Measurements from ENCODE around the gene SEMA4C.

DNA sequence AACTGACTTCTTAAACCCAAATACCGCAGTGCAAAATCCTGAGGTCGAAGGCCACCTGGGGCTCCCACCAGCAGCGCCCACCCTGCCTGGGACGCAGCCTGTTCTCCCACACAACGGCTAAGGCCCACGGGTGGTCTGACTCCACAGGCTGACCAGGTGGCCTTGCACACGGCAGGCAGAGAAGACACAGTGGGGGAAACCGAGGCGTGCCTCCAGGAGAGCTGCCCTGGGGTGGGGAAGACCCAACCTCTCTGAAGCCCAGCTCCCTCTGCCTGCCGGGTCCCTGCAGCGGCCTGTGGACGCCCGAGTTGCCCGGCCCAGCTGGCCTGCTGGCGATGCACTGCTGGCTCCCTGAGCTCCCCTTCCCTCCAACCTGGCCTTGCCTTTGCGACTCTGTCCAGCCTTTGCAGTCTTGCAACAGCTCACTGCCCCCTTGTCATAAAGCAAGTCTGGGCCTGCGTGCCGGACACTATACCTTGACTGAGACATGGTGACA lies 9.7 kb upstream of the SEMA4C start:
- TF ChIP-seq, protein P1, sequence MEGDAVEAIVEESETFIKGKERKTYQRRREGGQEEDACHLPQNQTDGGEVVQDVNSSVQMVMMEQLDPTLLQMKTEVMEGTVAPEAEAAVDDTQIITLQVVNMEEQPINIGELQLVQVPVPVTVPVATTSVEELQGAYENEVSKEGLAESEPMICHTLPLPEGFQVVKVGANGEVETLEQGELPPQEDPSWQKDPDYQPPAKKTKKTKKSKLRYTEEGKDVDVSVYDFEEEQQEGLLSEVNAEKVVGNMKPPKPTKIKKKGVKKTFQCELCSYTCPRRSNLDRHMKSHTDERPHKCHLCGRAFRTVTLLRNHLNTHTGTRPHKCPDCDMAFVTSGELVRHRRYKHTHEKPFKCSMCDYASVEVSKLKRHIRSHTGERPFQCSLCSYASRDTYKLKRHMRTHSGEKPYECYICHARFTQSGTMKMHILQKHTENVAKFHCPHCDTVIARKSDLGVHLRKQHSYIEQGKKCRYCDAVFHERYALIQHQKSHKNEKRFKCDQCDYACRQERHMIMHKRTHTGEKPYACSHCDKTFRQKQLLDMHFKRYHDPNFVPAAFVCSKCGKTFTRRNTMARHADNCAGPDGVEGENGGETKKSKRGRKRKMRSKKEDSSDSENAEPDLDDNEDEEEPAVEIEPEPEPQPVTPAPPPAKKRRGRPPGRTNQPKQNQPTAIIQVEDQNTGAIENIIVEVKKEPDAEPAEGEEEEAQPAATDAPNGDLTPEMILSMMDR (optimal IDR thresholded peaks at IDR 0.05 in 1 of 3, IDR thresholded peaks at IDR 0.05 in 1 of 3, conservative IDR thresholded peaks at IDR 0.05 in 1 of 3; ENCODE audit: extremely low read depth in 1 of 3, insufficient read depth in 2 of 3, low read length in 3 of 3): no peak
- no peak for TF ChIP-seq EZH2 (IDR thresholded peaks at IDR 0.05; ENCODE audit: low read length)
